Body of pancreas (tissue), 4 donors: Measurements from ENCODE around the gene PCGF3. TPM values are rescaled to one million over a fixed set of nuclear protein-coding genes. Genes with fewer than 3 reads are reported as not detected.

Source experiments
- ATAC-seq: fragments of 150-250 bp; one replicate; pipeline ENCODE4 v1.9.1; 2016
- DNase-seq, 4 donors: peaks; one replicate each; pipeline ENCODE4 v3.0.0-alpha.2; 2019
- H3K27ac ChIP-seq, 4 donors: fragments of 200-600 bp; sonication (generic); 1 replicate in 3 of 4; 2 replicates in 1 of 4; pipeline versions ENCODE4 v1.5.1 to v1.6.1; 2016 to 2019; ENCODE audit warnings: mild to moderate bottlenecking in 1 of 4, mixed read lengths in 1 of 4, moderate library complexity in 1 of 4
- H3K27me3 ChIP-seq, 2 donors: fragments of 200-600 bp; sonication (generic); one replicate each; pipeline ENCODE4 v1.6.0; 2016; ENCODE audit warnings: mild to moderate bottlenecking in 1 of 2
- H3K36me3 ChIP-seq, 2 donors: fragments of 200-600 bp; sonication (generic); replicated peaks in 1 of 2; 2 replicates each; pipeline ENCODE4 v1.5.1; 2016; ENCODE audit warnings: low read depth in 2 of 2; ENCODE audit not compliant: insufficient read depth in 1 of 2
- H3K4me1 ChIP-seq: fragments of 200-600 bp; sonication (generic); one replicate; pipeline ENCODE4 v1.6.0; 2016
- H3K4me3 ChIP-seq, 2 donors: fragments of 200-600 bp; sonication (generic); 1 replicate in 1 of 2; 2 replicates in 1 of 2; pipeline ENCODE4 v1.5.1; 2016 to 2019
- H3K9me3 ChIP-seq, 3 donors: fragments of 200-600 bp; sonication (generic); 1 replicate in 2 of 3; 2 replicates in 1 of 3; pipeline ENCODE4 v1.5.1; 2016
- POLR2A ChIP-seq, 3 donors: fragments of 450-650 bp; IDR thresholded peaks; one replicate each; pipeline ENCODE4 v1.6.1; 2016; ENCODE audit warnings: antibody characterized with exemption in 3 of 3, mild to moderate bottlenecking in 2 of 3
- WGBS, 2 donors: methylation state at CpG; one replicate each; pipeline ENCODE4 v1.1.5; 2017; 5-methylcytosine and 5-hydroxymethylcytosine counted together
- intact Hi-C: fragments of 100-400 bp; cut with DNase I; formaldehyde crosslinking; loops from one replicate; pipeline ENCODE4 v1.15.1; 2023
- total RNA-seq, 2 donors: library from RNA; depleted of rRNA; stranded (reverse); fragments of >200 nt; gene quantifications; one replicate each; pipeline ENCODE4 v1.1.0, GENCODE V29; 2016
- TF ChIP-seq, protein P1 (sequence below), 7 experiments: fragments of 450-650 bp in 4 of 7; fragments of 200-600 bp in 3 of 7; sonication (generic) in 3 of 7; IDR thresholded peaks; one replicate each; pipeline ENCODE4 v1.5.1; 2016 to 2019; ENCODE audit warnings: antibody characterized with exemption in 7 of 7

Gene PCGF3
- total RNA-seq, 2 donors from 2014 or later, result 16.8 to 31.1 TPM

DNA sequence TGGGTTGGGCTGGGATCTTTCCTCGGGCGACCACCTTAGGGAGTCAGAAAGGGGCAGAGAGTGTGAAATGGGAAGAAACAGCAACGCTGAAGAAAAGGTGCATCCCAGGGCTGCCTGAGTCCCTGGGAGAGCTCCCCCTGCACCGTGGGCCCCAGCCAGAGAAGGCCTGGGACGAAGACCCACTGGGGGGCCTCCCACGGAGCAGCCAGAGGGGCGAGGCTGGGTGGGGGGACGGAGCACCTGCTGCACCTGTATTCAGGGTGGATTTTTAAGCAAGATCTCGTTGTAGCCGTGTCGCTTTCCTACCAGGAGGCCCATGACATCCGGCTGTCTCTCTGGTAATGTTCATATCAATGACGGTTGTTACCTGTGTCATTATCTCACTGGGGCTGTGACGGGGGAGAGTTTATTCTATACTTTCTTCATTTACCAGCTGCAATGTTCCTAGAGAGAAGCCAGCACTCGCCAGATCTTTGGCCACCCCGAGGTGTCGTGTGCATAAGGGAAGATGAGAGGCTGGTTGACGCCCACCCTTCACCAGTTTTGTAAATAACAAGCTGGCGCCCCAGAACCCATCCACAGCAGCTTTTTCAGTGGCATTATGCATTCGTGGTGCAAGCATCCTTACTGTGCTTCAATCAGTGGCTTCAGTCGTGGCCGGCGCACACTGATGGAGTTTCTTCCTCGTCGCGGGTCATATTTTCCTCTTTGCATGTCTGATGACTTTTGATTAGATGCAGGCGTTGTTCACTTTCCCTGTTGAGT, 5.6 kb upstream of the PCGF3 start:
- no peaks in the 10 kb centered on the region for H3K9me3 ChIP-seq
- H3K4me1 ChIP-seq, result peaks cover 3% of the 10 kb centered on the region
- no peaks in the 10 kb centered on the region for H3K36me3 ChIP-seq
- H3K27ac ChIP-seq, result no peak overlapping the region
- TF ChIP-seq, protein P1, sequence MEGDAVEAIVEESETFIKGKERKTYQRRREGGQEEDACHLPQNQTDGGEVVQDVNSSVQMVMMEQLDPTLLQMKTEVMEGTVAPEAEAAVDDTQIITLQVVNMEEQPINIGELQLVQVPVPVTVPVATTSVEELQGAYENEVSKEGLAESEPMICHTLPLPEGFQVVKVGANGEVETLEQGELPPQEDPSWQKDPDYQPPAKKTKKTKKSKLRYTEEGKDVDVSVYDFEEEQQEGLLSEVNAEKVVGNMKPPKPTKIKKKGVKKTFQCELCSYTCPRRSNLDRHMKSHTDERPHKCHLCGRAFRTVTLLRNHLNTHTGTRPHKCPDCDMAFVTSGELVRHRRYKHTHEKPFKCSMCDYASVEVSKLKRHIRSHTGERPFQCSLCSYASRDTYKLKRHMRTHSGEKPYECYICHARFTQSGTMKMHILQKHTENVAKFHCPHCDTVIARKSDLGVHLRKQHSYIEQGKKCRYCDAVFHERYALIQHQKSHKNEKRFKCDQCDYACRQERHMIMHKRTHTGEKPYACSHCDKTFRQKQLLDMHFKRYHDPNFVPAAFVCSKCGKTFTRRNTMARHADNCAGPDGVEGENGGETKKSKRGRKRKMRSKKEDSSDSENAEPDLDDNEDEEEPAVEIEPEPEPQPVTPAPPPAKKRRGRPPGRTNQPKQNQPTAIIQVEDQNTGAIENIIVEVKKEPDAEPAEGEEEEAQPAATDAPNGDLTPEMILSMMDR (IDR thresholded peaks at IDR 0.05), result no peak
- TF ChIP-seq POLR2A (IDR thresholded peaks at IDR 0.05), result no peak
- WGBS, 2 donors, result 67 to 73% methylated on average over 19 to 22 of the region's 27 CpGs
- no peaks in the 10 kb centered on the region for H3K27me3 ChIP-seq
- no peak for DNase-seq
- no peak overlapping the region for H3K4me3 ChIP-seq
- no peak for ATAC-seq
- intact Hi-C loops, result no loop called here

DNA sequence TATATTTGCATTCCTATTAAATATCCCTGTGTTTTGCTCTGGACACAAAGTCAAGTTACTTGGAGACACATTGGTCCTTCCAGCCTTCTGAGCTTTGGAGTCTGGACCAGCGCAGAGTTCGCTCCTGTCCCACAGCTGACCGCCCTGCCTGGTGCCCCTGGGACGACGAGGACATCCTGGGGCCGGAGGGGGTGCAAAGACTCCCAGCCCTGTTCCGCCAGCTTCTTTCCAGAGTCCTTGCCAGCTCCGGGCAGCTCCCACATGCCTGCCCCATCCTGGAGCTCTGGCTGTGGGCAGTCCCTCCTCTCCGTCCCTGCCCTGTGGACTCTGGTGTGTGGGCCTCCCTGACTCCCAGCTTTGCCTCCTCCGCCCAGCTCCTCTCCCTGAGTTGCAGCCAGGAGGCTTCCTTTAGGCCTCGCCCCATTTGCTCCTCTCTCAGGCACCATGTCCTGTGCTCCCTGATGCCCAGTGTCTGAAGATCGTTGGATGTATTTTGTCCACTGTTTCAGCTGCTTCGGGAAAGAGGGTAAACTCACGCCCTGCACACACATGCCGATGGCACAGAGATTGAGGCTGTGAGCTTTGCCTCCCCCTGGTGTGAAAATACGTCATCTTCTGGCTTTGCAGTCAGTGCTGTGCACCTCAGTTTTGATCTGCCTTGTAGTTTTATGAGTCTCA, 4.9 kb upstream of the PCGF3 start:
- no peaks in the 10 kb centered on the region for H3K9me3 ChIP-seq
- TF ChIP-seq, protein P1 (IDR thresholded peaks at IDR 0.05), result no peak
- TF ChIP-seq POLR2A (IDR thresholded peaks at IDR 0.05), result no peak
- DNase-seq (no peak), ATAC-seq (no peak)
- H3K4me3 ChIP-seq, result no peak overlapping the region
- H3K27ac ChIP-seq, result no peak overlapping the region
- H3K4me1 ChIP-seq, result peaks cover 7% of the 10 kb centered on the region
- H3K36me3 ChIP-seq, result no peaks in the 10 kb centered on the region
- intact Hi-C loops, result no loop called here
- WGBS, 2 donors, result 68 to 71% methylated on average over 10 to 16 of the region's 16 CpGs
- no peaks in the 10 kb centered on the region for H3K27me3 ChIP-seq

DNA sequence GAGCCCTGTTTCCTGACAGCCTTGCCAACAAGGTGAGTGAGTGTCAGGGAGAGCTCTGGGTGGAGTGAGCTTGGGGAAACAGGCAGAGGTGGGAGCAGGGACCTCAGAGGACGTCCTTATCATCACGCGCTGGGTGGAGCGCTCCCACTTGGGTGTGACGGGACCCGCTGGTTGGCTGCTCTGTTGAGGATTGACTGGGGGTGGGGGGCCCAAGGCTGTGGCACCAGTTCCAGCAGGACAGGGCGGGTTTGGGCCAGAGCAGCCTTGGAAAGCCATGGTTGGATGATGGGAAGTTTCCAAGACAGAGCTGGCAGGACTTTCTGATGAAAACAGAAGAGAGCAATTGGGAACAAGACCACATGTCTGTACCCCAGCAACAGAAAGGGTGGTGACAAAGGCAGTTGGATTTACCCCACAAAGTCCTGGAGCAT, 3.0 kb upstream of the PCGF3 start:
- no peak for ATAC-seq
- 63 to 85% methylated on average over 7 of the region's 7 CpGs for WGBS, 2 donors
- no peak for DNase-seq

DNA sequence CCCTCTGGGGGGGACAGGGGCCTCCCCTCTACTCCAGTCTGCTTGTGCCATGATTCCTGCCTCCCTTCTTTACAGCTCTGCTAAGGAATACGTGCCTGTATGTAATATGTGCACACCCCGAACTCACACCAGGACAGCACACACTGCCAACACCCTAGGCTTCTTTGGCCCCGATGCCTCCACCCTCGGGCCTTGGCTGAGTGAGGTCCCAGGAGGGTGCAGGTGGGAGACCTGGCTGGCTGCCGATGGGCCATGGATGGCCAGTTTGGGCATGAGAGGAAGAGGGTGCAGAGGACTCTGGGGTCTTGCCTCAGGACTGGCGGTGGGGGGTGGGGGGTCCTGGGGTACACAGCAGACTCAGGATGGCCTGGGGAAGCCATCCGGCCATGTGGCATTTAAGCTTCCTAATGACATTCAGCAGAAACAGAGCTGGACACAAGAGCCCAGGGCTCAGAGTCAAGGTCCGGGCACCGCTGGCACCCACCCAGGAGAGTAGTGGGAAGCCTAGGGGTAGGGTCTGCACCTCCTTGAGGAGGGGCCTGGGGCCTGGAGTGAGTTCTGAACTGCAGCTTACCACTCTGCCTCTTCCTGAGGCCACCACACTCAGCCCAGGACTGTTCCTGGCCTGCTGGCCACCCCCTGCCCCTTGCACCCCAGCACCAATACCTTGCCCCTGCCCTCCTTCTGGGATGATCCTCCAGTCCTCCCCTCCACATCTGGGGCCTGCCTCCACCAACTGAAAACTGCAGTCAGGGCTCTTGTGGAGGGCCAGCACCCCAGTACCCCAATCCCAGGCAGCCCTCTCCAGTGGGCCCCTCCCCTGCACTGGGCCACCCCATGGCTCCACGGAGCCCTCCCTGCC, 2.1 kb upstream of the PCGF3 start:
- intact Hi-C loops, result no loop called here
- H3K9me3 ChIP-seq, result no peaks in the 10 kb centered on the region
- H3K36me3 ChIP-seq, result no peaks in the 10 kb centered on the region
- H3K4me3 ChIP-seq, result no peak overlapping the region
- DNase-seq (no peak), ATAC-seq (no peak)
- no peak overlapping the region for H3K27ac ChIP-seq
- 82 to 86% methylated on average over 3 to 10 of the region's 10 CpGs for WGBS, 2 donors
- H3K4me1 ChIP-seq, result peaks cover 33% of the 10 kb centered on the region
- no peaks in the 10 kb centered on the region for H3K27me3 ChIP-seq
- TF ChIP-seq POLR2A (IDR thresholded peaks at IDR 0.05), result no peak
- TF ChIP-seq, protein P1 (IDR thresholded peaks at IDR 0.05), result no peak

More for the DNA sequence above, 3.0 kb upstream of the PCGF3 start:
- Histone ChIP-seq H3K9me3 (no peaks in the 10 kb centered on the region), H3K4me1 (peaks cover 24% of the 10 kb centered on the region), H3K27me3 (no peaks in the 10 kb centered on the region), H3K4me3 (no peak overlapping the region), H3K36me3 (no peaks in the 10 kb centered on the region), H3K27ac (no peak overlapping the region)
- TF ChIP-seq, protein P1 (IDR thresholded peaks at IDR 0.05), result no peak
- TF ChIP-seq POLR2A (IDR thresholded peaks at IDR 0.05), result no peak
- intact Hi-C loops, result no loop called here
